ENCODE measurements around the gene TLR8.

The TLR8 gene

DNA sequence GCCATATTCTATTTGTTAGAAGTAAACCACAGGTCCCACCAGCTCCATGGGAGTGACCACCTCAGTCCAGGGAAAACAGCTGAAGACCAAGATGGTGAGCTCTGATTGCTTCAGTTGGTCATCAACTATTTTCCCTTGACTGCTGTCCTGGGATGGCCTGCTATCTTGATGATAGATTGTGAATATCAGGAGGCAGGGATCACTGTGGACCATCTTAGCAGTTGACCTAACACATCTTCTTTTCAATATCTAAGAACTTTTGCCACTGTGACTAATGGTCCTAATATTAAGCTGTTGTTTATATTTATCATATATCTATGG lies 16.1 kb downstream of the TLR8 start:
- no peak for ATAC-seq
- TF ChIP-seq CSDC2 (CRISPR knock-in tag; IDR thresholded peaks at IDR 0.05): no peak
- TF ChIP-seq TCF4 (CRISPR knock-in tag; IDR thresholded peaks at IDR 0.05; ENCODE audit: borderline replicate concordance): no peak
- TF ChIP-seq RARB (CRISPR knock-in tag; IDR thresholded peaks at IDR 0.05): no peak
- TF ChIP-seq PPARA (CRISPR knock-in tag; IDR thresholded peaks at IDR 0.05; ENCODE audit: borderline replicate concordance): no peak
- no peak for TF ChIP-seq TOX (CRISPR knock-in tag; IDR thresholded peaks at IDR 0.05; ENCODE audit: borderline replicate concordance)
- no peak for TF ChIP-seq ISL1 (CRISPR knock-in tag; IDR thresholded peaks at IDR 0.05)
- no peak for TF ChIP-seq CSRNP3 (CRISPR knock-in tag; IDR thresholded peaks at IDR 0.05)
- no peak for TF ChIP-seq ESRRG (CRISPR knock-in tag; IDR thresholded peaks at IDR 0.05)
- no peak for TF ChIP-seq POU6F1 (CRISPR knock-in tag; IDR thresholded peaks at IDR 0.05; ENCODE audit: borderline replicate concordance, low read depth)
- TF ChIP-seq PATZ1 (CRISPR knock-in tag; IDR thresholded peaks at IDR 0.05; ENCODE audit: borderline replicate concordance): no peak
- TF ChIP-seq, protein P1, sequence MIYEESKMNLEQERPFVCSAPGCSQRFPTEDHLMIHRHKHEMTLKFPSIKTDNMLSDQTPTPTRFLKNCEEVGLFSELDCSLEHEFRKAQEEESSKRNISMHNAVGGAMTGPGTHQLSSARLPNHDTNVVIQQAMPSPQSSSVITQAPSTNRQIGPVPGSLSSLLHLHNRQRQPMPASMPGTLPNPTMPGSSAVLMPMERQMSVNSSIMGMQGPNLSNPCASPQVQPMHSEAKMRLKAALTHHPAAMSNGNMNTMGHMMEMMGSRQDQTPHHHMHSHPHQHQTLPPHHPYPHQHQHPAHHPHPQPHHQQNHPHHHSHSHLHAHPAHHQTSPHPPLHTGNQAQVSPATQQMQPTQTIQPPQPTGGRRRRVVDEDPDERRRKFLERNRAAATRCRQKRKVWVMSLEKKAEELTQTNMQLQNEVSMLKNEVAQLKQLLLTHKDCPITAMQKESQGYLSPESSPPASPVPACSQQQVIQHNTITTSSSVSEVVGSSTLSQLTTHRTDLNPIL (CRISPR knock-in tag; IDR thresholded peaks at IDR 0.05; ENCODE audit: low read depth): no peak
- TF ChIP-seq ZFP30 (CRISPR knock-in tag; IDR thresholded peaks at IDR 0.05): no peak
- no peak for TF ChIP-seq ZNF8 (CRISPR knock-in tag; IDR thresholded peaks at IDR 0.05)

GRCh38 chrX:12929701-12930100 lies 23.3 kb downstream of the TLR8 start:
- no peak for TF ChIP-seq TCF4 (CRISPR knock-in tag; IDR thresholded peaks at IDR 0.05; ENCODE audit: borderline replicate concordance)

DNA sequence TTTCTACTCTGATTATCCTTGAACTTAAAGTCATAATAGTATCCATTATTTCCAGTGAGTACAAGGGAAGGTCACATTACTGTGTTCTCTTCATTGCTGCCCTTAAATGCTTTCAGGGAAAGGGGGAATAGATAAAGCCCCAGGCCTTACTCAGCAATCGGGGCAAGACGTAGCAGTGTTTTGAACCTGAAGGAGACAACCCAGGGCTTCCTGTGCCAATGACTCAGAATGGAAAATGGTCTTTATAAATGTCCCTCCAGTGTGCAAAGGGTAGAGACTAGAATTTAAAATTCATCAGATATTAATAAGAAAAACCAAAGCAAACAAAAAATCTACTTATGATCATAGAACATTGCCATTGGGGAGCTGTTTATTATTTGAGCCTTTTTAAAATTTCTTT lies 23.7 kb downstream of the TLR8 start:
- TF ChIP-seq ZNF70 (CRISPR knock-in tag; IDR thresholded peaks at IDR 0.05) (no peak), ARNTL (CRISPR knock-in tag; IDR thresholded peaks at IDR 0.05; ENCODE audit: borderline replicate concordance, low read depth) (no peak), TOX (CRISPR knock-in tag; IDR thresholded peaks at IDR 0.05; ENCODE audit: borderline replicate concordance) (no peak), BACH2 (CRISPR knock-in tag; IDR thresholded peaks at IDR 0.05; ENCODE audit: borderline replicate concordance) (no peak), ZC3H10 (CRISPR knock-in tag; IDR thresholded peaks at IDR 0.05) (no peak), ESRRG (CRISPR knock-in tag; IDR thresholded peaks at IDR 0.05) (no peak)
- ATAC-seq: no peak

More at GRCh38 chrX:12929701-12930100, 23.3 kb downstream of the TLR8 start:
- no peak for ATAC-seq

DNA sequence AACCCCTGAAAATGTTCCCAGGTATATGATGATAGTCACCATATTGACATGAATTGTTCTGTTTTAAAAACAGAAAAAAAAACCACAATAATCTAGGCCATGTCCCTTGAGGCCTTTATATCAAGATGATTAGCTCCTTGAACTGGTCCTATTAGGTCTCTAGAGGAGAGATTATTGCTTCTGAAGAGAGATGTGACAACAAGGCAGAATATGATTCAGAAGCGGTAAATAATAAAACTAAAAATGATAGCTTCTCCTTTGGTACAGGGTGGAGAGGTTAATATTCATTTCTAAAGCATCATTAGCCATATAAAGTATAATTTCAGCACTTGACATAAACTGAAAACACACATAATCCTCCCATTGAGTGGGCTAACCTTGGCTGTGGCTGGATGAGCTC lies 25.8 kb downstream of the TLR8 start:
- no peak for ATAC-seq
- TF ChIP-seq RARB (CRISPR knock-in tag; IDR thresholded peaks at IDR 0.05) (no peak), POU6F1 (CRISPR knock-in tag; IDR thresholded peaks at IDR 0.05; ENCODE audit: borderline replicate concordance, low read depth) (no peak)

DNA sequence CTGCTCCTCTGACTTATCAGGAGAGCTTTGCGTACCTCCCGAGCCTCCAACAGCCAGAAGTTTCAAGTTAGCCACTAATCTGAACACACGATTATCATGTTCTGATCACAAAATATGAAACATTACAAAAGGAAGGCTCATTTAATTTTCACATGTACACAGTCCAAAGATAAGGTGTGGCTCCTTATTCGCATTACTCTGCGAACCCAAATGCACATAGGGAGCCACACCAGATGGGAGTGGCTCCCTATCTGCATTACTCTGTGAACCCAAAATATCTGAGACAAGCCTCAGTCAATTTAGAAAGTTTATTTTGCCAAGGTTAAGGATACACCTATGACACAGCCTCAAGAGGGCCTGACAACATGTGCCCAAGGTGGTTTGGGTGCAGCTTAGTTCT lies 28.4 kb downstream of the TLR8 start:
- no peak for TF ChIP-seq ZNF565 (CRISPR knock-in tag; conservative IDR thresholded peaks at IDR 0.05; ENCODE audit: low read depth)
- no peak for TF ChIP-seq ARNTL (CRISPR knock-in tag; IDR thresholded peaks at IDR 0.05; ENCODE audit: borderline replicate concordance, low read depth)
- ATAC-seq: no peak
